ENCODE results near the gene NLRC5.
"Not testable (repeated sequence)": the region's sequence is repeated elsewhere in the genome, so short reads cannot be mapped to it uniquely, and the experiment has no call there.

The NLRC5 gene

GRCh38 chr16:56999409-57000270 is 10.3 kb downstream of the NLRC5 start:
- H3K27ac ChIP-seq, result no peak overlapping the region
- no peak for TF ChIP-seq CTCF (conservative IDR thresholded peaks at IDR 0.05)

GRCh38 chr16:57000271-57001025 is 11.1 kb downstream of the NLRC5 start:
- H3K27ac ChIP-seq, result no peak overlapping the region
- TF ChIP-seq CTCF (conservative IDR thresholded peaks at IDR 0.05), result no peak

GRCh38 chr16:57001026-57001679 is 11.8 kb downstream of the NLRC5 start:
- H3K27ac ChIP-seq, result no peak overlapping the region
- no peak for TF ChIP-seq CTCF (conservative IDR thresholded peaks at IDR 0.05)

- no peak for TF ChIP-seq CTCF (conservative IDR thresholded peaks at IDR 0.05)
- H3K27ac ChIP-seq, result no peak overlapping the region
Measured at GRCh38 chr16:57003439-57004386, 14.4 kb downstream of the NLRC5 start.

- TF ChIP-seq CTCF (conservative IDR thresholded peaks at IDR 0.05), result no peak
- no peak overlapping the region for H3K27ac ChIP-seq
Measured at GRCh38 chr16:57004387-57005250, 15.3 kb downstream of the NLRC5 start.

- H3K27ac ChIP-seq, result not testable (repeated sequence)
Measured at GRCh38 chr16:57005597-57005996, 16.2 kb downstream of the NLRC5 start.

- no peak overlapping the region for H3K27ac ChIP-seq
- TF ChIP-seq CTCF (conservative IDR thresholded peaks at IDR 0.05), result no peak
Measured at GRCh38 chr16:57007050-57007449, 17.7 kb downstream of the NLRC5 start.
